Nucleus accumbens (tissue), 56 donors: Measurements from ENCODE around the gene DICER1.

Experiments
- DNase-seq, 56 donors: peaks; one replicate each; lab custom pipeline; 2025; lab: John Stamatoyannopoulos, UW

DICER1 gene

GRCh38 chr14:95043732-95044462 is 113.4 kb downstream of the DICER1 start:
- no peak for DNase-seq

DNA sequence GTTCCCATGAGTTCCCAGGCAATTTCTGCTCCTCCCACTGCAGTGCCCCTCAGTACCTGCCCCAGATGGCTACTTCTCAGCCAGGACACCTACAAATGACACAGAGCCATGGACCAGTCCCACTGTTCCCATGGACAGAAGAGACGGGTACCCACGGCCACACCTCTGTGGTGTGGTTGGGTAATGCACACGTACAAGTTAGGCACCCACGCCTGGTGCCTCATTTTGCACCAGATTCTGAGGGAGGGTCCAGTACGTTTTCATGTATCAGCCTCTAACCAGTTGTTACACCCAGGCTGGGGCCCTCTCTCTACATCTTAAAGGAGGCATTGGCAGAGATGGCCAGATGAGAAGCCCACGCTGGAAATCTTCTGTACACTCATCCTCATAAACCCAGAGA is 114.0 kb downstream of the DICER1 start:
- DNase-seq, result no peak

DNA sequence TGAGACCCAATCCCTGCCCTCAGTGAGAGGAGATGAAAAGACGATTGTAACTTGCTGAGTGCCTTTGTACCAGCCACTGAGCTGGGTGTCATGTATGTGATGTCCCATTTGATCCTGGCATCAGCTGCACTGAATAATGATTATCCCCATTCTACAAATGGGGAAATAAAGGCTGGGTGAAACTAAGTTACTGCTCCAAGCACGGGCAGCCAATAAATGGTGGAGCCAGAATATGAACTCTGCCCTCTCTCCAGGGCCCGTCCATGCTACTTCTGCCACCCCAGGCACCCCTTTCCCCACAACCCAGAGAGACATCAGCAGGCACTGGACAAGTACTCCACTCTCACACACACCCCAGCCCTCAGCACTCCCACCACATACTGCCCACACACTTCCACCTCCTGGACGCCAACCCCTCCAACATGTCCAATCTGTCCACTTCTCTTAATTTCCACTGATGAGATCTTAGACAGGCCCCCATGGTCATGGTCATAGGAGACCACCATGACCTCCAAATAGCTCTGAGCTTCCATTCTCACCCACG is 115.8 kb downstream of the DICER1 start:
- DNase-seq, result no peak

DNA sequence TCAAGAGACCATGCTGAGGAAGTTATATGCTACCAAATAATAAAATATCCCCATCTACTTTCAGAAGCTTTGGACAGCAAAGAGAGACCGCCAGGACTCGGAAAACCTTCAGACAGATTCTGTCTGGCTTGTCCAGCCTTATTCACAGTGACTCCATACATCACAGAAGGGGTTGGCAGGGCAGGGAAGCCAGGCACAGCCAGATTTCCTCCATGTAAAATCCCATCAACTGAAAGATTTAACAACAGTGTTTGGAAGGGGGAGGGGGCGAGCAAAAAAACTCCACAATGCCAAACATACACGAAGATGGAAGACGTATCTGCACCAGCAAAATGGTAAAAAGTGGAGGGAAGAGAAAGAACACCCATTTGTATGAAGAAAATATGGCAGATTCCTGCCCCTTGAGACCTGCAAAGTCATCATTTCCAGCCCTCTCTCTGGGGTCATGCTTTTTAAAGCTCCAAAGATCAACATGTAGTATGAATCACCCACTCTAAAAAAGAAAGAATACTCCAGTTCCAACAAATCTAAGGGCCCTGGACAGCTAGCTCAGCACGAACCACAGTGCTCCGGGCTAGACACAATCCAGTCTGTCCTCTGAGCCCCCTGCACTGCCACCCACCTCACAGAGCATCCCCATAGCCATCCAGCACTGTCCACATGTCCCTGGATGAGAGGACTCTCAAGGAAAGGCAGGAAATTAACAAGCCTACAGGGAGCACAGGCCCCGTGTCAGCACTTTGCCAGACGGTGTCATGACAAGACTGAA is 116.4 kb downstream of the DICER1 start:
- DNase-seq, result no peak

- DNase-seq, result no peak
Observed at GRCh38 chr14:95039993-95040348, 117.4 kb downstream of the DICER1 start.

DNA sequence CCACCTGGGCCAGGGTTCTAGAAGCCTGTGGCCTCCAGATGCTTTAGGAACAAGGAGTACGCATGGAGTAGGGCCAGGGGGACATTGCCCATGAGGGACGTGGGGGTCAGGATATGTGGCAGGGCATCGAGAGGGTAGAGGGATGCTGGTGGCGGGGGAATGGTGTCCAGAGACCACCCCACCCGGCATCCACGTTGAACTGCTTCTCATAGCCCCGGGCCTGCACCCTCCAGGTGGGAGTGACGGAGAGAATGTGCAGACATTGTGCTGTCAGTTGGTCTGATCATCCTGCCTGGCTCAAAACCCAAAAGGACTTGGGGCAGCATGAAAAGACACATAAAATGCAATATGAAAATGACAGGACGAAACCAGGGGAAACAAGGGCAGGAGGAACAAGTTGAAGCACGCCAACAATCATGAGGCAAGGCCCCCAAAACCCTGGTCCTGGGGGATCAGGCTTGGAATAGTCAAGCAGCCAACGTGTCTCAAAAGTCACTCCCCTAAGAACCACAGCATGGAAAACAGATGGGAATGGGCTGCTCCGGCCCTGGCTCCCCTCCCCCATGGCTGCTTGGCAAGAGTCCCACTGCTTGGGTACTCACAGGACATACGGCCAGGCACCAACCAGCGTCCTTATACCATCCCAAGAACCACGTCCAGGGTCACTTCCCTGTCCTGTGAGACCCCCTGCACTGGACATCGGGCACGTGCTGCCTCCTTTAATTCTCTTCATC is 117.9 kb downstream of the DICER1 start:
- no peak for DNase-seq

DNA sequence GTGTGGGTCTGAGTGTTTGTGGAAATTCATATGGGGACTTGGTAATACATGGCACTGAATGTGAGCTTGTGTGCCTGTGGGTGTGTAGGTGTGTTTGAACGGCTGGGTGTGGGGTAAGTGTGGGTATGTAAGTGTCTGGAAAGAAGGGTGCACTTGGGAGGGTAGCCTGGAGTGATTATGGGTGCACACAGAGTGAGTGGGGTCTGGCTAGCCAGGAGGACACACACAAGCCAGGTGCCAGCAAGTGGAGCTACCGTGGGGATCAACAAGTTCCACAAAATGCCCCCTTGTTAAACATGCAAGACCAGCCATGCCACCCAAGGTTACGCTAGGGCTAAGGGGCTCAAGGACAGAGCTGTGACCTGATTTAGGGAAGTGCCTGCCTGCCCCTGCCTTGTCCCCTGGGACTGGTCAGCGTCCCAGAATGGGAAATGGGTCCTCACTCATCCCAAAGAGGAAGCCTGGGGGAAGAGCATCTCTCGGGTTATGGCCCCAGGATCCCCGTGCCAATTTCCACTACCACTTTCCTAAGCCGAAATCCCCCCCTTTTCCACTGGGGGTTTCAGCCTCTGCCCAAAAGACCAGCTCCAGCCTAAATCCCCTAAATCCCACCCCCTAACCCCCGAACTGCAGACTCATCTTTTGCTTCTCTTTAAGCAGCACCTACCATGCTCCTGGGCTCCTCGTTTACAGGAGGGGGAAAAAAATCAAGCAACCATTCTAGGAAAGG is 118.6 kb downstream of the DICER1 start:
- no peak for DNase-seq

GRCh38 chr14:95037273-95037672 is 120.1 kb downstream of the DICER1 start:
- DNase-seq, result no peak
